ENCODE results near the gene TNIK. TPM values are rescaled to one million over a fixed set of nuclear protein-coding genes. Genes with fewer than 3 reads are reported as not detected.

The TNIK gene
- total and polyA plus RNA-seq, 10 of the 15 experiments (the other 5 are each of a cell fraction or from before 2014, with no cell fraction given), result 13.9 to 74.3 (median 48.2) TPM

DNA sequence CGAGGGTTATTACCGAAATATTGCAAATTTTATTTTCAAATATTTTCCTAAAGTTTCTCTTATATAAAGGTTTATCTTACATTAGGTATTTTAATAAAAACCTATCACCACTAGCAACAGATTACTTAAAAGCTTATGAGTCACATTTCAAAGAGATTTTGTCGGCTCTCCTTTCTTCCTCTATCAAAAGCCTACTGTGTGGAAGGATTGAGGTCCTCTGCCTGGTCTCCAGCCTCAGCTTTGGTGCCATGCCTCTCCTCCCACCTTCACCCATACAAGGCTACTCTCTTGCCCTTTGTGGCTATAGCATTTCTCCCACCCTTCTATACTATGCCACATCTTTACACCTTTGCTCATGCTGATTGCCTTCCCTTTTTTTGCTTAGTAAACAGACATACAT, 199.3 kb downstream of the TNIK start:
- Histone ChIP-seq H3K79me2 (ENCODE audit: control insufficient read depth, insufficient read depth, low read length) (peaks cover 96% of the 10 kb centered on the region), H3K4me3 (no peak overlapping the region), H3K4me2 (ENCODE audit: control insufficient read depth, insufficient read depth) (no peak overlapping the region), H3K27me3 (replicated peaks in 1 of 2; ENCODE audit: control insufficient read depth in 2 of 2, insufficient read depth in 2 of 2, low read length in 1 of 2) (no peaks in the 10 kb centered on the region), H2AFZ (ENCODE audit: control insufficient read depth, low read depth, low read length) (no peak overlapping the region), H3K9ac (ENCODE audit: control insufficient read depth, insufficient read depth, low read length) (no peak overlapping the region), H3K27ac (ENCODE audit: control insufficient read depth, insufficient read depth) (peak overlapping the region; percentile 13; the same call in 1 of the 2 replicates), H3K4me1 (ENCODE audit: control insufficient read depth, insufficient read depth, low read length) (peaks cover 83% of the 10 kb centered on the region), H4K20me1 (ENCODE audit: control insufficient read depth, insufficient read depth) (no peaks in the 10 kb centered on the region), H3K36me3 (ENCODE audit: control insufficient read depth in 2 of 2, insufficient read depth in 2 of 2, low read length in 1 of 2) (no peaks in the 10 kb centered on the region), H3K9me3 (replicated peaks; ENCODE audit: control insufficient read depth, insufficient read depth, low read length) (no peaks in the 10 kb centered on the region; the same call in 2 of the 3 replicates)
- no TSS peak for BruUV-seq (replicated peaks)
- no peak for DNase-seq (ENCODE audit: low read depth, low spot score)
- no peak for ATAC-seq
- FAIRE-seq, result no peak
- in situ Hi-C loops (cut with MboI) (no loop called here), intact Hi-C loops (cut with micrococcal nuclease; ENCODE audit: unreplicated experiment) (no loop called here)
- ChIA-PET POLR2A (interaction anchor here (1.2 to 1.8 kb wide), 4 partner anchors 8 to 70 kb away, joined by 3 to 13 read pairs (median 6); no protein-coding TSS in a partner anchor), SMC1A (ENCODE audit: uncharacterized antibody, unreplicated experiment) (interaction anchor here (0.6 to 28.2 kb wide), 7 partner anchors 9 to 194 kb away, joined by 3 to 657 read pairs (median 7); no protein-coding TSS in a partner anchor), RAD21 (ENCODE audit: unreplicated experiment) (interaction anchor here (0.9 to 7.0 kb wide), 7 partner anchors 8 to 108 kb away, joined by 3 to 68 read pairs (median 6); no protein-coding TSS in a partner anchor), CTCF (interaction anchor here (0.7 to 8.0 kb wide), 8 partner anchors 9 to 89 kb away, joined by 3 to 42 read pairs (median 4); no protein-coding TSS in a partner anchor)
- TF ChIP-seq, protein P1, sequence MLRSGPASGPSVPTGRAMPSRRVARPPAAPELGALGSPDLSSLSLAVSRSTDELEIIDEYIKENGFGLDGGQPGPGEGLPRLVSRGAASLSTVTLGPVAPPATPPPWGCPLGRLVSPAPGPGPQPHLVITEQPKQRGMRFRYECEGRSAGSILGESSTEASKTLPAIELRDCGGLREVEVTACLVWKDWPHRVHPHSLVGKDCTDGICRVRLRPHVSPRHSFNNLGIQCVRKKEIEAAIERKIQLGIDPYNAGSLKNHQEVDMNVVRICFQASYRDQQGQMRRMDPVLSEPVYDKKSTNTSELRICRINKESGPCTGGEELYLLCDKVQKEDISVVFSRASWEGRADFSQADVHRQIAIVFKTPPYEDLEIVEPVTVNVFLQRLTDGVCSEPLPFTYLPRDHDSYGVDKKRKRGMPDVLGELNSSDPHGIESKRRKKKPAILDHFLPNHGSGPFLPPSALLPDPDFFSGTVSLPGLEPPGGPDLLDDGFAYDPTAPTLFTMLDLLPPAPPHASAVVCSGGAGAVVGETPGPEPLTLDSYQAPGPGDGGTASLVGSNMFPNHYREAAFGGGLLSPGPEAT (IDR thresholded peaks at IDR 0.05; ENCODE audit: low read depth), result no peak
- TF ChIP-seq KAT2A (conservative IDR thresholded peaks at IDR 0.05; ENCODE audit: control insufficient read depth, low read depth, low read length) (no peak), HDAC2 (IDR thresholded peaks at IDR 0.05) (no peak), KLF5 (IDR thresholded peaks at IDR 0.05; ENCODE audit: partially characterized antibody) (no peak)
- TF ChIP-seq, protein P2, sequence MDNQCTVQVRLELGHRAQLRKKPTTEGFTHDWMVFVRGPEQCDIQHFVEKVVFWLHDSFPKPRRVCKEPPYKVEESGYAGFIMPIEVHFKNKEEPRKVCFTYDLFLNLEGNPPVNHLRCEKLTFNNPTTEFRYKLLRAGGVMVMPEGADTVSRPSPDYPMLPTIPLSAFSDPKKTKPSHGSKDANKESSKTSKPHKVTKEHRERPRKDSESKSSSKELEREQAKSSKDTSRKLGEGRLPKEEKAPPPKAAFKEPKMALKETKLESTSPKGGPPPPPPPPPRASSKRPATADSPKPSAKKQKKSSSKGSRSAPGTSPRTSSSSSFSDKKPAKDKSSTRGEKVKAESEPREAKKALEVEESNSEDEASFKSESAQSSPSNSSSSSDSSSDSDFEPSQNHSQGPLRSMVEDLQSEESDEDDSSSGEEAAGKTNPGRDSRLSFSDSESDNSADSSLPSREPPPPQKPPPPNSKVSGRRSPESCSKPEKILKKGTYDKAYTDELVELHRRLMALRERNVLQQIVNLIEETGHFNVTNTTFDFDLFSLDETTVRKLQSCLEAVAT (IDR thresholded peaks at IDR 0.05), result no peak
- TF ChIP-seq, protein P3, sequence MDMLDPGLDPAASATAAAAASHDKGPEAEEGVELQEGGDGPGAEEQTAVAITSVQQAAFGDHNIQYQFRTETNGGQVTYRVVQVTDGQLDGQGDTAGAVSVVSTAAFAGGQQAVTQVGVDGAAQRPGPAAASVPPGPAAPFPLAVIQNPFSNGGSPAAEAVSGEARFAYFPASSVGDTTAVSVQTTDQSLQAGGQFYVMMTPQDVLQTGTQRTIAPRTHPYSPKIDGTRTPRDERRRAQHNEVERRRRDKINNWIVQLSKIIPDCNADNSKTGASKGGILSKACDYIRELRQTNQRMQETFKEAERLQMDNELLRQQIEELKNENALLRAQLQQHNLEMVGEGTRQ (IDR thresholded peaks at IDR 0.05; ENCODE audit: borderline replicate concordance, low read depth, low read length), result no peak
- 98% methylated on average over 3 of the region's 3 CpGs for WGBS (ENCODE audit: insufficient coverage, insufficient replicate concordance, low lambda C conversion rate, missing lambda C conversion rate)

Measured in GM12878 (cell line).